Neural progenitor cell (in vitro differentiated cells): ENCODE data around the gene STUB1. TPM values are rescaled to one million over a fixed set of nuclear protein-coding genes. Genes with fewer than 3 reads are reported as not detected.
A peak's percentile ranks its signal among the peaks of the same experiment; 100 is the strongest.

Experiments
- DNase-seq: peaks from one replicate; pipeline ENCODE4 v3.0.0-alpha.2; 2016; ENCODE audit warnings: low spot score
- H2AFZ ChIP-seq: fragments of 200-600 bp; sonication (generic); replicated peaks from 2 replicates; pipeline ENCODE4 v1.6.1; 2016; ENCODE audit warnings: antibody characterized with exemption
- H3F3A ChIP-seq: fragments of 200-600 bp; sonication (generic); 2 replicates; pipeline ENCODE4 v1.6.1; 2016; ENCODE audit warnings: antibody characterized with exemption, low read depth
- H3K27ac ChIP-seq: fragments of 200-600 bp; sonication (generic); 2 replicates; pipeline ENCODE4 v1.5.1; 2016; ENCODE audit warnings: mild to moderate bottlenecking
- H3K27me3 ChIP-seq: fragments of 200-600 bp; sonication (generic); 2 replicates; pipeline ENCODE4 v1.6.1; 2016; ENCODE audit warnings: mild to moderate bottlenecking, moderate library complexity
- H3K36me3 ChIP-seq: fragments of 200-600 bp; sonication (generic); 2 replicates; pipeline ENCODE4 v1.5.1; 2016
- H3K4me1 ChIP-seq: fragments of 200-600 bp; sonication (generic); 2 replicates; pipeline ENCODE4 v1.6.1; 2016; ENCODE audit warnings: mixed run types
- H3K4me2 ChIP-seq: fragments of 200-600 bp; sonication (generic); 2 replicates; pipeline ENCODE4 v1.6.1; 2016
- H3K4me3 ChIP-seq: fragments of 200-600 bp; sonication (generic); 2 replicates; pipeline ENCODE4 v1.5.1; 2016
- H3K79me2 ChIP-seq: fragments of 200-600 bp; sonication (generic); 2 replicates; pipeline ENCODE4 v1.6.1; 2016; ENCODE audit warnings: low read depth
- H3K9ac ChIP-seq: fragments of 200-600 bp; sonication (generic); 2 replicates; pipeline ENCODE4 v1.6.1; 2016
- H3K9me3 ChIP-seq: fragments of 200-600 bp; sonication (generic); 2 replicates; pipeline ENCODE4 v1.5.1; 2016; ENCODE audit warnings: low read depth
- H4K20me1 ChIP-seq: fragments of 200-600 bp; sonication (generic); 2 replicates; pipeline ENCODE4 v1.6.1; 2016; ENCODE audit warnings: low read depth
- H3K27ac Mint-ChIP-seq: 3 replicates; pipeline ENCODE4 v1.8.0; 2021; ENCODE audit warnings: mixed read lengths
- H3K27me3 Mint-ChIP-seq: 2 replicates; pipeline ENCODE4 v1.8.0; 2022; ENCODE audit warnings: low read depth, mild to moderate bottlenecking, inconsistent platforms, moderate library complexity, mixed read lengths; ENCODE audit not compliant: insufficient read depth
- H3K36me3 Mint-ChIP-seq: 3 replicates; pipeline ENCODE4 v1.8.0; 2021; ENCODE audit warnings: mixed read lengths
- H3K4me1 Mint-ChIP-seq: 3 replicates; pipeline ENCODE4 v1.8.0; 2021; ENCODE audit warnings: mixed read lengths
- H3K4me3 Mint-ChIP-seq: 3 replicates; pipeline ENCODE4 v1.8.0; 2021; ENCODE audit warnings: mild to moderate bottlenecking, moderate library complexity, mixed read lengths
- H3K9me3 Mint-ChIP-seq: 3 replicates; pipeline ENCODE4 v1.8.0; 2020; ENCODE audit warnings: mixed read lengths
- CTCF ChIP-seq: fragments of 200-600 bp; sonication (generic); IDR thresholded peaks from 2 replicates; pipeline ENCODE4 v1.5.1; 2017; ENCODE audit warnings: antibody characterized with exemption, mild to moderate bottlenecking
- EZH2 ChIP-seq: fragments of 200-600 bp; sonication (generic); IDR thresholded peaks from 2 replicates; pipeline ENCODE4 v1.6.1; 2017; ENCODE audit warnings: antibody characterized with exemption, mild to moderate bottlenecking, moderate library complexity
- EZH2phosphoT487 ChIP-seq: fragments of 200-600 bp; sonication (generic); IDR thresholded peaks from 2 replicates; pipeline ENCODE4 v1.6.1; 2017; ENCODE audit warnings: antibody characterized with exemption
- total RNA-seq: library from RNA; depleted of rRNA; stranded (reverse); fragments of >200 nt; gene quantifications from 2 replicates; pipeline ENCODE4 v1.2.3, GENCODE V29; 2015; ENCODE audit warnings: low replicate concordance

Gene STUB1
- total RNA-seq, 1 donor from 2014 or later = 27.0 TPM

- DNase-seq = peak; percentile 97
- H3K36me3 Mint-ChIP-seq = peaks cover 2% of the 10 kb centered on the region
- peaks cover 44% of the 10 kb centered on the region for H4K20me1 ChIP-seq
- peak within 1 kb of the TSS; percentile 88 for H3K4me3 Mint-ChIP-seq
- peak within 1 kb of the TSS; percentile 72 for H3K27ac Mint-ChIP-seq
- peak within 1 kb of the TSS; percentile 92 for H3K4me2 ChIP-seq
- no peak within 1 kb of the TSS for H2AFZ ChIP-seq
- H3K9ac ChIP-seq = no peak within 1 kb of the TSS
- peak within 1 kb of the TSS; percentile 23 for H3K27ac ChIP-seq
- no peaks in the 10 kb centered on the region for H3K9me3 Mint-ChIP-seq
- peaks cover 31% of the 10 kb centered on the region for H3F3A ChIP-seq
- peaks cover 48% of the 10 kb centered on the region for H3K27me3 ChIP-seq
- H3K27me3 Mint-ChIP-seq = peaks cover 5% of the 10 kb centered on the region
- no peaks in the 10 kb centered on the region for H3K79me2 ChIP-seq
- no peaks in the 10 kb centered on the region for H3K36me3 ChIP-seq
- peaks cover 37% of the 10 kb centered on the region for H3K4me1 ChIP-seq
- H3K4me1 Mint-ChIP-seq = peaks cover 50% of the 10 kb centered on the region
- H3K9me3 ChIP-seq = no peaks in the 10 kb centered on the region
- TF ChIP-seq EZH2phosphoT487 (no peak), CTCF (no peak), EZH2 (no peak)
- H3K4me3 ChIP-seq = peak within 1 kb of the TSS; percentile 95
Observed at GRCh38 chr16:714558-715476, 34.6 kb downstream of the STUB1 start, which contains the start of gene METRN. Gene METRN (plus strand): TSS chr16:715118. CDS start chr16:715290, 172 bp downstream.

GRCh38 chr16:715477-716199, 35.4 kb downstream of the STUB1 start:
- TF ChIP-seq EZH2 (peak; percentile 40), CTCF (peak; percentile 42), EZH2phosphoT487 (no peak)
- H3K4me2 ChIP-seq = peak overlapping the region; percentile 92
- H3K36me3 Mint-ChIP-seq = peaks cover 2% of the 10 kb centered on the region
- peaks cover 45% of the 10 kb centered on the region for H4K20me1 ChIP-seq
- no peaks in the 10 kb centered on the region for H3K9me3 Mint-ChIP-seq
- no peaks in the 10 kb centered on the region for H3K79me2 ChIP-seq
- peak; percentile 83 for DNase-seq
- peaks cover 40% of the 10 kb centered on the region for H3K27me3 ChIP-seq
- H3K27me3 Mint-ChIP-seq = peaks cover 11% of the 10 kb centered on the region
- no peaks in the 10 kb centered on the region for H3K9me3 ChIP-seq
- peak overlapping the region; percentile 72 for H3K27ac Mint-ChIP-seq
- H3F3A ChIP-seq = peaks cover 38% of the 10 kb centered on the region
- H3K4me1 Mint-ChIP-seq = peaks cover 46% of the 10 kb centered on the region
- H2AFZ ChIP-seq = no peak overlapping the region
- peak overlapping the region; percentile 95 for H3K4me3 ChIP-seq
- H3K4me3 Mint-ChIP-seq = peak overlapping the region; percentile 88
- no peak overlapping the region for H3K9ac ChIP-seq
- peak overlapping the region; percentile 23 for H3K27ac ChIP-seq
- H3K4me1 ChIP-seq = peaks cover 37% of the 10 kb centered on the region
- no peaks in the 10 kb centered on the region for H3K36me3 ChIP-seq

GRCh38 chr16:716200-716568, 36.0 kb downstream of the STUB1 start:
- H3K4me2 ChIP-seq = peak overlapping the region; percentile 92
- TF ChIP-seq EZH2phosphoT487 (no peak), EZH2 (no peak), CTCF (no peak)
- peak overlapping the region; percentile 87 for H3K27ac Mint-ChIP-seq
- no peaks in the 10 kb centered on the region for H3K9me3 ChIP-seq
- H3K4me3 Mint-ChIP-seq = peak overlapping the region; percentile 88
- H3K4me3 ChIP-seq = peak overlapping the region; percentile 95
- H3K27ac ChIP-seq = peak overlapping the region; percentile 23
- H3F3A ChIP-seq = peaks cover 43% of the 10 kb centered on the region
- no peak overlapping the region for H3K9ac ChIP-seq
- peaks cover 34% of the 10 kb centered on the region for H3K27me3 ChIP-seq
- H3K9me3 Mint-ChIP-seq = no peaks in the 10 kb centered on the region
- peaks cover 43% of the 10 kb centered on the region for H4K20me1 ChIP-seq
- H3K27me3 Mint-ChIP-seq = peaks cover 12% of the 10 kb centered on the region
- H3K36me3 Mint-ChIP-seq = peaks cover 2% of the 10 kb centered on the region
- H2AFZ ChIP-seq = no peak overlapping the region
- H3K36me3 ChIP-seq = no peaks in the 10 kb centered on the region
- H3K4me1 Mint-ChIP-seq = peaks cover 42% of the 10 kb centered on the region
- peaks cover 37% of the 10 kb centered on the region for H3K4me1 ChIP-seq
- no peaks in the 10 kb centered on the region for H3K79me2 ChIP-seq
- peak; percentile 95 for DNase-seq
